HuH-7 (cell line): Measurements from ENCODE around the gene NTSR1.
"Not testable (repeated sequence)": the region's sequence is repeated elsewhere in the genome, so short reads cannot be mapped to it uniquely, and the experiment has no call there.

Experiments
- DNase-seq: peaks from one replicate; pipeline ENCODE4 v3.0.0; 2011; ENCODE audit warnings: low spot score

The NTSR1 gene

DNA sequence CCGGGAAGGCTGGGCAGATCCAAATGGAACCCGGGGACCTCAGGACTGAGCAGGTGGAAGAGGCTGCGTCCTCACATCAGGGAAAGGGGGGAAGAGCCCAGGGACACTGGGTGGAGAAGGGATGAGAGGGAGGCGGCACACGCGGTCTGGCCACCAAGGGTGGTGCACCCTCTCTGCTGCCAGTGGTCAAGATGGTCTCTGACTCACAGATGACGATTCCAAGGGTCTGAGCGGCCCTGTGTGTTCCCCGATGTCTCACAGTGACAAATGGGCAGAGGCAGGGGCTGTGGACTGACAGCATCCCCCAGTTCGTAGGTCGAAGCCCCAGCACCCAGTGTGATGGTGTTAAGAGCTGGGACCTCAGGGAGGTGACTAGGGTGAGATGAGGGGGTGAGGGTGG is 34.3 kb upstream of the NTSR1 start:
- no peak for DNase-seq

DNA sequence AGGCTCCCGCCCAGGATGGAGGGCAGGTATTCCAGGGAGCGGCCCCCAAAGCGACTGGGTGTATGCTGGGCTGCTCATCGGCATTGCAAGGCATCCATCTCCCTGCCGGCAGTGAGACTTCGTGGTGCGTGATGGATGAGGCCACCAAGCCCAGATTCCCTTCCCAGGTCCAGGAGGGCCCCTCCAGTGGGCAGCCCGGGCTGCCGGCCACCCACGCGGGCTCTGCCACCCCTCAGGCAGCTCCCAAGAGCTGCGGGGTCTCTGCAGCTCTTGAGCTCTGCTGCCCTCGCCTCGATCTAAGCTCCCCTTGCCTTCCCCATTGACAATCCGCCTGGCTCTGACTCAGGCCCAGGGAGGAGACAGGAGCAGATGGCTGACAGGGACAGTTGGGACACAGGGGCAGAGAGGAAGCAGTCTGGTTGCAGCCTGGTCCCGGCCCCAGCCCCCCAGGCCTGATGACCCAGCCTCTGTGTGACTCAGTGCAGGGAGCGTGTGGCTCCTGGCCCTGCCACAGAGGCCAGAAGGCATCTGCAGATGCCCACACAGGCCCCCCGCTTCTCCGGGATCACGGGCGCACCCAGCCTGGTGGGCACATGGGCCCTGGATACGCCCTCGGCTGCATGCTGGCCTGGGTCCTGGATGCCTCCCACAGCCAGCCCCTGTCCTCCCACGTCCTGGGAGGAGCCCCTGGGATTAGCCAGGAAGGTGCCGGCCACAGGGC is 33.3 kb upstream of the NTSR1 start:
- no peak for DNase-seq

DNA sequence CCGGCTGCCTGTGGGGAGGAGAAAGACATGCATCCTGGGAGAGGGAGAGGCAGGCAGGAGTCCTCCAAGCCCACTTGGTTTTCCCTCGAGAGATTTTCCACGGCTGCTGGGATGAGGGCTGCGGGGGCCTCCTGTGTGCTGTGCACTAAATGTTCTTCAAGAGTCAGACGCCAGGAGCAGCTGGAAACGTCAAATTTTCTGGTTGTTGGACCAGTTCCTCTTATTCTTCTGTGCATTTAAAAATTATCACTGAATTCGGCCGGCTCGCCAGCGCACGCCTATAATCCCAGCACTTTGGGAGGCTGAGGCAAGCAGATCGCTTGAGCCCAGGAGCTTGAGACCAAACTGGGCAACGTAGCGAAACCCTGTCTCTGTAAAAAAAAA is 32.8 kb upstream of the NTSR1 start:
- no peak for DNase-seq

DNA sequence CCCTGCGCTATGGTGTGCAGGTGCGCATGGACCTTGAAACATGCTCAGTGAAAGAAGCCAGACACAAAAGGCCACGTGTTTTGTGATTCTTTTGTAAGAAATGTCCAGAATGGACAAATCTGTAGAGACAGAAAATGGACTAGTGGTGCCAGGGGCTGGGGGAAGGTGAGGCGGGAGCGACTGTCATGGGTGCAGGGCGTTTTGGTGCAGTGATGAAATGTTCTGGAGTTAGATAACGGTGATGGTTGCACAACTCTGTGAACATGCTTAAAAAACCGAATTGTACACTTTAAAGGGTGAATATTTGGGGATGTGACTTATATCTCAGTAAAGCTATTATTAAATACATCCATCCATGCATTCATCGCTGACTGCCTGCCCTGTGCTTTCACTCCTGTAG is 31.7 kb upstream of the NTSR1 start:
- DNase-seq = no peak

DNA sequence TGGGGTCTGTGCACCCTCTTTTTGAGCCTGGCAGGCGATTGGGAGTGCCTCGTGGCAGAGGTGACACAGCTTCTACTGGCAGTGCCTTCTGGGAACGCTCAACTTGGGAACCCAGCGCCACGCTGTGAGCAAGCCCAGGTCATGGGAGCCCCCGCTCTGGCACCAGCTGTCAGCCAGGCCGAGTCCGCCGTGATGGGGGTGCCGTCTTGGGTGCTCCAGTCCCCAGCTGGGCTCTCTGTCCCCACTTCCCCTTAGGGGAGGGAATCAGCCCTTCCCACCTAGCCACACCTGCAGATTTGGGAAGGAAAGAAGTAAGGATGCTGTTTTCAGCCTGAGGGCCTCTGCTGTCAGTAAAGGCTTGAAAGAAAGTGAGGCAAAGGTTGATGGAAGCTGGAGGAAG is 31.0 kb upstream of the NTSR1 start:
- no peak for DNase-seq

DNA sequence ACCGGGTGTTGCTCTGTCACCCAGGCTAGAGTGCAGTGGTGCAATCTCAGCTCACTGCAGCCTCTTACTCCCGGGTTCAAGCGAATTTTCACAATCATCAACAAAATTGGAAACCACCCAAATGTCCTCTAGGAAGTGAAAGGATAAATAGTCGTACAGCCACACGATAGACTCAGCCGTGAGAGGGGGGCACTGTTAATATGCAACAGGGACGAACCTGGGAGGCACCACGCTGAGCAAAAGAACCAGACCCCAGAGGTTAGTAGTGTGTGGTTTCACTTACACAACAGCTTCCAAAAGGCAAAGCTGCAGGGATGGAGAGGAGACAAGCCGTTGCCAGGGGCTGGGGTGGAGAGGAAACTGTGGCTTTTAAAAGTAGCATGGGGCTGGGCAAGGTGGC is 30.1 kb upstream of the NTSR1 start:
- DNase-seq = no peak

DNA sequence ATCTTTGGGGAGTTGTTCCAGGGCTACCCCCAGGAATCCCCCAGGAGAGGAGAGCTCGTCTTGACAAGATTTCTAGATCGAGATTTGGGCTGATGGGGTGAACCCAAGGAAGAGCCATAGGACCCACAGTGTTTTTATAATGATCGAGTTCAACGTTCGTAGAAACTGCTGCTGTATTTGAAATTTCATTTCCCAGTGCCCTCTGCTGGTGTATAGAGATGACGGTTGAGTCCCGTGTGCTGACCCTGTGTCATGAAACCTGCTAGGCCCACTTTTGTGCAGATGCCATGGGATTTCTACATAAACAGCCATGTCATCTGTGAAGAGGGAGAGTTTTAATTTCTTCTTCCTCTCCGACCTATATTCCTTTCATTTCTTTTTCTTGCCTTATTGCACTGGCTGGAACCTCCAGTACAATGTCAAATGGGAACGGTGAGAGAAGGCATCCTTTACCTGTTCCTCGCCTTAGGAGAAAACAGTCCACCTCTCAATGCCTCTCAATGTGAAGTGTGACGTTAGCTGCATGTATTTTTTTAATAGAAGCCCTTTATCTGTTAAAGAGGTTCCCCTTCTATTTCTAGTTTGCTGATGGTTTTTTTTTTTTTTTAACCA is 28.6 kb upstream of the NTSR1 start:
- DNase-seq = no peak

DNA sequence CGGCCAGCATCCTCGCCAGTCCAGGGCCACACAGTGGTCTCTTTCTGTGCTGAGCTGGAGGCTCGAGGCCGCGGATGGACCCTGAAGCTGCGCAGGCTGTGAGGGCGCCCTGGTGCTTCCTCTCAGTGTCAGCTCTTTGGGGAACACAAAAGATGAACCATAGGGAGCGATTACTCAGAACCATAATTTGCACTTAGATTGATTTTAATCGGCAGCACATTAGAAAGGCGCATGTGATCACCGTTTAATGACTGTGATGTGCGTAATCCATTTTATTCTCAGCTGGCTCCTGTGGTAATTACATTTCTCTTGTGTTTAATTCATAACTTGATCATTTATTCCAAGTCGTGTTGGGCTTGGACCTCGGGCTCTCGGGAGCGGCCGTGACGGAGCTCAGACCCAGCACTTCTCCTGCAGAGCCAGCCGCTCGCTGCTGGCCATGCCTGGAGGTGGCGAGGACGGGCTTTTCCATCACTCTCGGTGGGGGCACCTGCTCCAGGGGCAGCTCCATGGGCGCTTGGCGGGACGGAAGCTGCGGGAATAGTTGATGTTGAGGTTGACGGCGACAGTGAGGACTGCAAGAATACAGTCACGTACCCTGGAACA is 25.6 kb upstream of the NTSR1 start:
- no peak for DNase-seq

DNA sequence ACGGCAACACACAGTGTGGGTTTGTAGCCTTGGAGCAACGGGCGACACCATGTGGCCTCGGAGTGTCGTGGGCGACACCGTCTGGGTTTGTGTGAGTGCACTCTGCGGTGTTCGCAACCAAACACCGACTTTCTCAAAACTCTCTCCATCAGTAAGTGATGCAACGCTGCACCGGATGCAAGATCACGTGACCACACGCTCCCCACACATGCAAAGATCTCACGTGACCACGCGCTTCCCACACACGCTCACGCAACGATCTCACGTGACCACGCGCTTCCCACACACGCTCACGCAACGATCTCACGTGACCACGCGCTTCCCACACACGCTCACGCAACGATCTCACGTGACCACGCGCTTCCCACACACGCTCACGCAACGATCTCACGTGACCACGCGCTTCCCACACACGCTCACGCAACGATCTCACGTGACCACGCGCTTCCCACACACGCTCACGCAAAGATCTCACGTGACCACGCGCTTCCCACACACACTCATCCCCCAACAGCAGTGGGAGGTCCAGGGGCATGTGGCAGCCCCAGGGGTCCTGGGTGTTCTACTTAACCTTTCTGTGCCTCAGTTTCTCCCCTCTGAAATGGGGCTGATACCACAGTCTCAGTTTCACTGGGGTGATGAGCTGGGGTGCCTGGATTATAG is 24.8 kb upstream of the NTSR1 start:
- not testable (repeated sequence) for DNase-seq

DNA sequence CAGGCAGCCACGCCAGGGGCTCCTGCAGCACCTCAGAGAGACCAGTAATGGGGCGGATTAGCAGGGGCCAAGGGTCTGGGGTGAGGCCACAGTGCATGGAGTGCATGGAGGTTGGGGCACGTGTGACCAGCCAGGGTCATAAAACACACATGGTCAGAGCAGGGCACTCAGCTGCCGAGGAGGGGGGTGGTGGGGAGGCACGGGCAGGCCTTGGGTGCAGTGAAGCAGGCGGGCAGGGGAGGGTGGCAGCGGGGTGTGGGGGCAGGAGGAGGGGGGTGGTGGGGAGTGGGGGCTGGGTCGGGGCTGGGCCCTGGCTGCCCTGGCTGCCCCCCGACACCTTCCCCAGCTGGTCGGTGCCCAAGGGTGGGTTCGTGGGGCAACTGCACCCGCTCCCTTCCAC is 23.7 kb upstream of the NTSR1 start:
- DNase-seq = no peak

DNA sequence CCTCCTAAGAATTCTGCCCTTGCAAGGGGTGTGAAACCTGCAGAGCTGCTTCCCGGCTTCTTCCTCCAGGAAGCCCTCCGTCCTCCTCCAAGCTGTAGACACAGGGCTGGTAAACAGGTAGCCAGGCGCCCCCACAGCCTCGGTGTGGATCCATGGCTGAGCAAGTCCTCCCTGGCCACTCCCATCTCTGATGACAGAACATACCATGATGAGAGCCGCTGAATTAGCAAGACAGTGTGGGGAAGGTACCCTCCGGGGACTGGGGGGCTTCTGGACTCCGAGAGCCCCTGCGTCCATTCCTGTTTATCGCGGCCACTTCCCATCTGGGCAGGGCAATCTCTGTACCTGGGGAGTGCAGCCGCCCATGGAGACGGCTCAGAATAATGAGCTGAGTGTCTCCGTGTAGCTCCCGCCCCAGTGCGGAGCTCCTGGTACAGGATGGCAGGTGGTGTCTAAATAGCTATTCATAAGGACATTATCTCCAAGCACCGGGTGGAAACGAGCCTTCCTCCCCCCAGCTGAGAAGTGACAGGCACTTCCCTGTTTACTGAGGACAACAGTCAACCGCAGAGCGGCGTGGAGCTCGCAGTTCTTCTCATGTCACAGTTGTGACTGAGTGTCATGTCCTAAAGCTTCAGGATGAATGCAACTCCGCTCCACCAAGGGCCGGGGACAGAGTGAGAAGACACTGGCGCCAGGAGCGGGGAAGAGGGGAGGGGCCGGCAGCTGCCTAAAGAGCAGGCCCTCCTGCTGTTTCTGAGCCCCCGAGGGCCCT is 22.7 kb upstream of the NTSR1 start:
- DNase-seq = no peak

DNA sequence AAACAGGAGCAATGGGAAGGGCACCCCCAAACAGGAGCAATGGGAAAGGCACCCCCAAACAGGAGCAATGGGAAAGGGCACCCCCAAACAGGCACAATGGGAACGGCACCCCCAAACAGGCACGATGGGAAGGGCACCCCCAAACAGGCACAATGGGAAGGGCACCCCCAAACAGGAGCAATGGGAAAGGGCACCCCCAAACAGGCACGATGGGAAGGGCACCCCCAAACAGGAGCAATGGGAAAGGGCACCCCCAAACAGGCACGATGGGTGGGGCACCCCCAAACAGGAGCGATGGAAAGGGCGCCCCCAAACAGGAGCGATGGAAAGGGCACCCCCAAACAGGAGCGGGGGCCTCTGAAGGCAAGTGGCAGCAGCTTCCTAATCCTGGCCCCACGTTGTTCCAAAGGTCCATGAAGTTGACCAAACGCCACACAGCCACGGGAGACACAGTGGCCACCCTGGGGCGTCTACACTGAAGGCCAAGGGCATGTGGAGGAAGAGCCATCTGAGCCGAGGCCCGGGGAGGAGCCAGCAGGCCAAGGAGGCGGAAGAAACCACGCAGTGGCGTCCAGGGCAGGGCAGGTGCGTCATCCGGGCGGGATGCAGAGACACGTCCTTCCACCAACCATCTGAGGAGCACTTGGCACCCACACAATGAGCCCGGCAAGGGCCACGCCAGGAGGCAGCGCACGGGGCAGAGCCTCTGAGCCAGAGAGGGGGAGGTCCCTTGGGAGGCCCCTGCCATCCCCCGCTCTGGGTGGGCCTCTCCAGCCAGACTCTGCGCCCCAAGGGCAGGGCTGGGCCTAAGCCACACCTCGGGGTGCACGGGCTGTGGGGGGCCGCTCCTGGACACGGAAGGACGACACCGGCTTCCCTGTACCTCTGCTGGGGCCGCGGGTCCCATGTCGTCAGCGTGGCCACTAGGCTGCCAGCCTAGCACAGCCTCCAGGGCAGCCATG is 21.5 kb upstream of the NTSR1 start:
- no peak for DNase-seq

DNA sequence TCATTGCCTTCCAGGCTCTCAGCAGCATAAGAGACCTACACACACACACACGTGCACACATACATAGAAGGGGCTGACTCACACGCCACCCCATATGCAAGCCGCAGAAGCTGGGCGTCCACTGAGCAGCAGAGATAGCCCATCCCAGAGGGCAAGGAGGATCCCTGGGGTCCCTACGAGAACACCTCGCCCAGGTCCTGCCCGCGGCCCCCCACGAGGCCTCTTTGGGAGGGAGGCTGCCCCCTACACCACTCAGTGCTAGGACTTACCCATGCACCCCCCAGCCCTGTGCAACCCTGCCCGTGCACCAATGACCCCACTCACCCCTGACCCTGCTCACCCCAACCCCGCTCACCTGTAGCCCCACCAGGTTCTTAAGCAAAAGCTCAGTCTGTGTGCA is 20.6 kb upstream of the NTSR1 start:
- DNase-seq = no peak

DNA sequence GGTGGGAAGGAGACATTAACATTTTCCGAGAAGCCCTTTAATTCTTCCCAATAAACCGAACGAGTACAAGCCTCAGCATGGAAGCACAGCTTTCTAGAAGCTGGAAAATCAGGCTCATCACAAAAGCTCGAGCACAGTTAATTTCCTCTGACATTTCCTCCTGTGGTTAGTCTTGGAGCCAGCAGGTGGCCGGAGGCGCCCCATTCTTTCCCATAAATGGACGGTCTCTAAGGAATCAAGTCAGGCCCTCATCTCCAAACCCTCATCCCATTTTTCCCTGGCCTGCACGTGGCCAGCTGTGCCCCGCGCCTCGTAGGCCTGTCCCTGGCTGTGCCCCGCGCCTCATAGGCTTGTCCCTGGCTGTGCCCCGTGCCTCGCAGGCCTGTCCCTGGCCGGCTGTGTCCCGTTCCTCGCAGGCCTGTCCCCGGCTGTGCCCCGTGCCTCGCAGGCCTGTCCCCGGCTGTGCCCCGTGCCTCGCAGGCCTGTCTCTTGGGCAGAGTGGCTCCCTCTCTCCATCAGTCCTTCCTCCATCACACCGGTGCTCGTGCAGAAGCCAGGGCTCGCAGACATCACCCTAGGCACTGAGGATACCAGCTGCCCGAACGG is 19.7 kb upstream of the NTSR1 start:
- no peak for DNase-seq

DNA sequence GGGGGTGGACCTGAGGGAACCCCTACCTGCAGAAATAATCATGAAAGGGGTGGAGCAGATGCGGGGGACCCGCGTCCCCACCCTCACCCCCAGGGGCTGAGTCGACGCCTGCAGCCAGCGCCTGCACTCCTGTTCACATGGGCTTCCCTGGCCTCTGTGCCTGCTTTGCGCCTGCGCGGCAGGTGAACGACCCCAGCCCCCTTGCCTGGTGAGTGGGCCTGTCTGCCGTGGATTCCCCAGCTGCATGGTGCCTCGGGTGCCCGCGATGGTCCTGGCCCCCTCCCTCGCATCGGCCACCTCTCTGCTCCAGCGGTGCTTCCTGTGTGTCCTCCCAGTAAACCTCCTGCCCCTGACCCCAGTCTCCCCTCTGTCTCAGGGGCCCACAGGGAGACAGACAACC is 18.8 kb upstream of the NTSR1 start:
- DNase-seq = no peak

DNA sequence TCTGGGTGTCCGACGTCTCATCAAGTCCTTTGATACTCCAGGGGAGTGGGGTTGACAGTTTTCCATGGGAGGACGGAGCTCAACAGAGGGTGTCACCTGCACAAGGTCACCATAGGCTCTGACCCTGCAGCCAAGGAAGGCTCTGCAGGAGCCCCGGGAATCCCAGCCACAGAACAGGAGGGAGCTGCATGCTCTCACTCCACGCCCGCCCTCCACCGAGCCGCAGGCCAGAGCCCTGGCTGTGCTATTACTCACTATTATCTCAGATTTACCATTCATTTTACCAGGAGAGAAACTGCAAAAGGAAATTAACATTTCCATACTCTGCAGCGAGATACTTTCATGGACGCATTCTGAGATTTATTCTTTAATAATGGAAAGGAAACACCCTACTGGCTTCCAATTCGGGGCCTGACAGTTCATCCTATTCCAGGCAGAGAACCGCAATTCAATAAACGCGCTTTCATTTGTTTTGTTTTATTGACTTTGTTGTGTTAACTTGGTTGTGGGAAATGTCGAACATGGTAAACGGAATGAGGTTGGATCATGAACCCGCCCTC is 18.3 kb upstream of the NTSR1 start:
- DNase-seq = no peak

DNA sequence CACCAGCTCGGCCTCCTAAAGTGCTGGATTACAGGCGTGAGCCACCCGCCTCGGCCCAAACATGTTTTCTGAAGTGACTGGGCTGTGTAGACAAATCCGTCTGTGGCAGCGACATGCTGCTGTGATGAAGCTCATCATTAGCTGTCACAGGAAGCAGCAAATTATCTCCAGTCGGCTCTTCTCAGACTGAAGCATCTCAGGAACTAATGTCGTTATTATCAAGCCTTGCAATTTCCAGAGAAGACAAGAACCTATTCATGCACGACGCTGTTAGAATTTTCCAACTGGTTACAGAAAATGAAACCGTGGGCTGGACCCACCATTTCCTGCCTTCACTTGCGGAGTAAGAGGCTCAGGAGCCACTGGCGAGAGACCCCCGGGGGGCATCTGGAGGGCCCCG is 17.1 kb upstream of the NTSR1 start:
- no peak for DNase-seq

DNA sequence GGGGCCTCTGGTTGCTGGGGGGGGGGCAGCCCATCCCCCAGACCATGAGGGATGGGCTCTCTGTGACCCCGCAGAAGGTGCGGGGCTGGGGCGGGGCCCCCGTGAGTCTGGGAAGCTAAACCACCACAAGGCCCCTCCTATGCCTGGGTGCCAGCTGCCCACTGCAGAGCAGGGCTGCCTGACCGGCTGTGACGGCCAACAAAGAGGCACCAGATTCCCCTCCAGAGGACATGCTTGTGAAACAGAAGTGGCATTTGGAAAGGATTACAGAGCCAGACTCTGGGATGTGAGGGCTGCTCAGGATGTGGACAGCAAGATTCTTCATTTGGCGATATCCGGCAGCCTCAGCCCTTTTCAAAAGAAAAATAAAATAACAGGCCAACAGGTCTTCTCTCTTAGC is 16.5 kb upstream of the NTSR1 start:
- no peak for DNase-seq

DNA sequence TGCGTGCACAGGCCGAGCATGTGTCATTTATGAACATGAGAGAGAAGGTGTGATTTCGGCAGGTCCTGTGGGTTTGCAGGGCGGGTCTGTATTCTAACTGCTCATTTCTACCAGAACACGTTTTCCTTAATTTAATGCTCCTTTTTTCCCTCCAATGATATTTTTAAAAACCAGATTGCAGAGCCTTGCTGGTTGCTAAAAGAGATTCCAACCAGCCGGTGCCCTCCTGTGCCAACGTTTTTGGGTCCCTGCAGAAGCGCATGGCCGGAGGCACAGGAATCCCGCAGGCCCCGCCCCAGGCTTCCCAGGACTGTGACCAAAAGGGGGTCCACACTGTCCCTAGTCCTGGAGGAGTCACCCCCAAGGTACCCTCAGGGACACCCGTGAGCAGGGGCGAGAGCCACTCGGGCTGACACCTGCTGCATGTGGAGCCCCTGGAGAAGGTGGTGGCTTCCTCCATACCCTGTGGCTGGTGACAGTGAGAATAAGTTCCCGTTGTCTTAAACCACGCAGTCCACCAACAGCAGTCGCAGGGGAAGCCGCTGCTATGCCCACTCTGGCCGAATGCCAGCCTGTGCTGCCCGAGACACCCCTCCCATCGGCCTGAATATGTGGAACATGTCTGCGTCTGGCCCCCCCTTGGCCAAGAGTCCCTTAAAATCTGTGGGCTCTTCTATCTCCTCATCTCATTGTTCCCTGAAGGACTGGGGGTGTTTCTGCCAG is 15.7 kb upstream of the NTSR1 start:
- no peak for DNase-seq

DNA sequence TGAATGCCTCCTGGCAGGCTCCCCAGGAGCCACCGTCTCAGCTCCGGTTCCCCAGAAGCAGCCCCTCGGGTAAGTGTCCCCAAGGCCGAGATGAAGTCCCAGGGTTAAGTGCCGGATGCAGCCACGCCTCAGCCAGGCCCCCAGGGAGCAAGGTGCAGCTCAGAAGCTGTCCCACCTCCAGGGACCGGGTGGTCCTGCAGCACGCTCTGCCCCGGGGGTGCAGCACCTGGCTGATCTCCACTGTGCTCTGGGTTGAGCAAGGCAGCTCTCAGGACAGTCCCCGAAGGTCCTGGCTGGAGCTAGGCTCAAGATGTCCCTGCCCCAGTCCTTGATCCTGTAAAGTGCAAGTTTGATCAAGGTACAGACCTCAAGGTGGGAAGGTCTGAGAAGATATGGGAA is 15.1 kb upstream of the NTSR1 start:
- no peak for DNase-seq
